Esophagus (tissue), 2 donors: ENCODE data around the gene BCL11B. TPM values are rescaled to one million over a fixed set of nuclear protein-coding genes. Genes with fewer than 3 reads are reported as not detected.

ENCODE experiments used
- H3K27ac ChIP-seq, 2 donors: one replicate each; pipeline ENCODE4 v1.5.1; 2013; ENCODE audit warnings: low read depth in 2 of 2, mild to moderate bottlenecking in 2 of 2, inconsistent platforms in 1 of 2, low read length in 1 of 2, moderate library complexity in 1 of 2
- H3K27me3 ChIP-seq, 2 donors: one replicate each; pipeline ENCODE4 v1.6.1; 2013; ENCODE audit warnings: low read length in 2 of 2, control low read depth in 1 of 2, mild to moderate bottlenecking in 1 of 2; ENCODE audit not compliant: insufficient read depth in 2 of 2, control insufficient read depth in 1 of 2
- H3K36me3 ChIP-seq, 2 donors: one replicate each; pipeline ENCODE4 v1.6.1; 2013; ENCODE audit warnings: low read length in 1 of 2; ENCODE audit not compliant: control insufficient read depth in 2 of 2, insufficient read depth in 2 of 2
- H3K4me1 ChIP-seq, 2 donors: one replicate each; pipeline ENCODE4 v1.6.1; 2013; ENCODE audit warnings: low read length in 1 of 2; ENCODE audit not compliant: control insufficient read depth in 2 of 2, insufficient read depth in 2 of 2
- H3K4me3 ChIP-seq, 2 donors: one replicate each; pipeline ENCODE4 v1.5.1; 2013; ENCODE audit warnings: low read length in 2 of 2, mild to moderate bottlenecking in 2 of 2, low read depth in 1 of 2, moderate library complexity in 1 of 2
- H3K9me3 ChIP-seq, 2 donors: one replicate each; pipeline ENCODE4 v1.6.1; 2013; ENCODE audit warnings: mild to moderate bottlenecking in 2 of 2, low read depth in 1 of 2, low read length in 1 of 2, moderate library complexity in 1 of 2; ENCODE audit not compliant: control insufficient read depth in 2 of 2, insufficient read depth in 1 of 2
- WGBS, 2 donors: extraction: QIAGEN DNeasy Blood & Tissue Kit; methylation state at CpG; one replicate each; pipeline ENCODE4 v1.1.7; 2013; 5-methylcytosine and 5-hydroxymethylcytosine counted together
- polyA plus RNA-seq, 2 donors: library from polyadenylated mRNA; stranded (reverse); fragments of 200-250 nt; gene quantifications; one replicate each; pipeline ENCODE4 v1.2.3, GENCODE V29; 2013
- donor health status: healthy with polysubstance abuse.
- donor health status: Bipolar disorder and iron deficiency.

The BCL11B gene
- polyA plus RNA-seq, 2 donors, result 1.7 to 2.2 TPM

DNA sequence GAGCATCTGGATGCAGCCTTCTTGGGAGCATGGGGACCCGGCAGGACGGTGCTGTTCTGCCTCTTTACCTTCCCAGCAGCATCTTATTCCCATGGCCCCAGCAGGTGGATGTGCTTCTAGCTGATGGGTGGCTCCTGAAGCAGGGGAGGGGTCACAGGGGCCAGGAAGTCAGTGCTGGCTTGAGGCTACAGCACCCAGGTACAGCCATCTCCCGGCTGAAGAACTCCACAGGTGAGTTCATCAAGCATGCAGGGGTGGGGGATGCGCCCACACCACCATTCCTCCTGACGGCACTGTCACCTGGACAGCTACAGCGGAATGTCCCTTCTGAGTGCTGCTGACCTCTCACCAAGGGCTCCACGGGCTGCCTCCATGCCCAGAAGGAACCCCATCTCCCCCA is 57.3 kb downstream of the BCL11B start:
- Histone ChIP-seq H3K27ac (no peak overlapping the region), H3K36me3 (peaks cover 0 to 3% of the 10 kb centered on the region in 2 donors), H3K9me3 (no peaks in the 10 kb centered on the region), H3K4me3 (no peak overlapping the region), H3K27me3 (no peaks in the 10 kb centered on the region), H3K4me1 (peaks cover 3 to 22% of the 10 kb centered on the region in 2 donors)
- 73 to 74% methylated on average over 7 of the region's 7 CpGs for WGBS, 2 donors

DNA sequence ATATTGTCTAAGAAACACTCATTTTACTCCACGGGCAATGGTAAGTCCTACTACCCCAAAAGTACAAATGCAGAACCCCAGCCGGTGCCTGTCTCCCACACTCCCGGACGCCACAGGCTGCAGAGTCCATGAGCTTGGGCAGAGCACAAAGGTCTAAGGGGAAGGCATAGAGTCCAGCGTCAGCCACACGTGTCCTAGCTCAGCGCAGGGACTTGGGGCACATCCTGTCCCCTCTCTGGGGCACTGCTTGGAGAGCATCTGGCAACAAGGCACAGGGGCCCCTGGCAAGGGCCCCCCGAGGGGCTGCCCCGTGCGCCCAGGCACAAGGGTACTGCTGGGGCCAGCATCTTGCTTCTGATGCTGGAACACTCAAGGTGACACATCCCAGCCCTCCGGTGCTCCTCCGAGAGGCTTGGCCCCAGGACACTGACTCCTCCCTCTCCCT is 58.4 kb downstream of the BCL11B start:
- H3K27ac ChIP-seq, result no peak overlapping the region
- peaks cover 3 to 30% of the 10 kb centered on the region in 2 donors for H3K4me1 ChIP-seq
- H3K4me3 ChIP-seq, result no peak overlapping the region
- H3K9me3 ChIP-seq, result no peaks in the 10 kb centered on the region
- 60 to 62% methylated on average over 12 of the region's 12 CpGs for WGBS, 2 donors
- no peaks in the 10 kb centered on the region for H3K27me3 ChIP-seq
- H3K36me3 ChIP-seq, result peaks cover 0 to 3% of the 10 kb centered on the region in 2 donors

DNA sequence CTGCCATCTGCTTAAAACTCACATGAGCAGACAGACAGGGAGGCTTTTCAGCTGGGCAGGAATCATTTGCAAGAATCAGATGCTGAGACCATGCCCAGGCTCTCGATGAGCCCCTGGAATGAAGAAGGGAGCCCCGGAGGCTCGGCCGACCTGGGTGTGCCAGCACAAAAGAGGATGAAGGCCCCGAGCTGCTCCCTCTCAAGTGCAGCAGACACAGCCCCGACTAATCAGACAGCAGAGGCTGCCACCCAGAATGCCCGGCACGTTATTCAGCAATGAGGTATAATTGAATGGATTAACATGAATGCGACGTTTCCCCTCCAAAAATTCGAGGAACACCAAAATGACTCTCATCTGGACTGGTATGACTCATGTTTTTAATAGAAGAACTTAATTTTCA is 58.9 kb downstream of the BCL11B start:
- WGBS, 2 donors, result 41 to 53% methylated on average over 11 of the region's 11 CpGs
- Histone ChIP-seq H3K36me3 (peaks cover 0 to 3% of the 10 kb centered on the region in 2 donors), H3K27me3 (no peaks in the 10 kb centered on the region), H3K9me3 (no peaks in the 10 kb centered on the region), H3K4me1 (peaks cover 3 to 33% of the 10 kb centered on the region in 2 donors), H3K4me3 (no peak overlapping the region), H3K27ac (no peak overlapping the region)

DNA sequence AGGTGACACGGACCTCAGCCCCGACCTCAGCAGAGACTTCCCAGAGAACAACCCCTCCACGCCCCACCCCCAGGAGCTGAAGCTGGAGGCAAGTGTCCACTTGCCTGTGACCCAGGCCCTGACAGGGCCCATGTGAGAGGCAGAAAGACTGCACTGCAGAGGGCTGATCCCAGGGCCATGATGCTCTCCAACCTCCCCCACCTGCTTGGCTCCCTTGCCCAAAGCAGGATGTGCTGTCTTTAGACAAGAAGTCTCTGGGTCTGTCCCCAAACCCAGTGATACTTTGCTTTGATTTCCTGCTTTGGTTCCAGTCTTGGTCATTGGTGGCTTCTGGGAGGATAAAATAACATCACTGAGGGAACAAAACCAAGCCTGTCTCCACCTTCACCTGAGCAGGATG is 59.4 kb downstream of the BCL11B start:
- Histone ChIP-seq H3K4me1 (peaks cover 3 to 33% of the 10 kb centered on the region in 2 donors), H3K27me3 (no peaks in the 10 kb centered on the region), H3K4me3 (no peak overlapping the region), H3K9me3 (no peaks in the 10 kb centered on the region), H3K27ac (no peak overlapping the region), H3K36me3 (peaks cover 0 to 3% of the 10 kb centered on the region in 2 donors)
- WGBS, 2 donors, result 63 to 64% methylated on average over 3 of the region's 3 CpGs

DNA sequence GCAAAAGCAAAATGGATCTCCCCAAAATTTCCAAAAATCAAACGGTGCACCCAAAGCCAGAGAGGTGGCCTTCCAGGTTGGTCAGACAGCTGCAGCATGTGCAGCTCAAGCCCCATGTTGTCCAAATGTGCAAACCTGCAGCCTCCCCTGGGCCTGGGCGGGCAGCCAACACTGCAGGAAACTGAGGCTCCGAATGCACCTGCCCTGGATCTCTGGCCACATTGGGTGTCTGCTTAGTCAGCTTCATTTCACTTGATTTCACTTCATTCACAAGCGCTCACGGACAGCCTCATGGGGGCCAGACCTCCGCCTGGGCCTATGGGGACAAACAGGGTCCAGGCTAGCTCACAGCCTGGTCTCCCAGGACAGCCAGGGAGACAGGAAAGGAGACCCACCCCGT is 59.8 kb downstream of the BCL11B start:
- 81 to 90% methylated on average over 7 of the region's 7 CpGs for WGBS, 2 donors
- H3K4me3 ChIP-seq, result no peak overlapping the region

DNA sequence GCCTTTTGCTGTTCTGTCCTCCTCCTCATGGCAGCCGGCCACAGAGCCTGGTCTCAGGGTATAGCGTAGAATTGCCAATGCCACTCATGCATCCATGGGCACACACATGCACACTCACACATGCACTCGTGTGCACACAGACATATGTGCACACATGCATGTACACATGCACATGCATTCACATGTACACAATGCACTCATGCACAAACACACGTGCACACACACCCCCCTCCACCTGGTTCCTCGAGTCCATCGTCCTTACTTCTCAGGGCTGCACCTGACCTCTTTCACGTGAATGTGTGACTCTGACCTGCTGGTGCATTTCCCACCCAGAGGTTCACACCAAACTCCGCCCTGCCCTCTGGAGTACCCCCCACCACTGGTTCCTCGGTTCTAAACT is 60.6 kb downstream of the BCL11B start:
- no peaks in the 10 kb centered on the region for H3K27me3 ChIP-seq
- WGBS, 2 donors, result 77 to 80% methylated on average over 9 of the region's 9 CpGs
- H3K27ac ChIP-seq, result no peak overlapping the region
- peaks cover 3 to 28% of the 10 kb centered on the region in 2 donors for H3K4me1 ChIP-seq
- H3K36me3 ChIP-seq, result peaks cover 0 to 3% of the 10 kb centered on the region in 2 donors
- H3K9me3 ChIP-seq, result no peaks in the 10 kb centered on the region
- no peak overlapping the region for H3K4me3 ChIP-seq

More for the DNA sequence above, 59.8 kb downstream of the BCL11B start:
- Histone ChIP-seq H3K27me3 (no peaks in the 10 kb centered on the region), H3K27ac (no peak overlapping the region), H3K36me3 (peaks cover 0 to 3% of the 10 kb centered on the region in 2 donors), H3K9me3 (no peaks in the 10 kb centered on the region), H3K4me1 (peaks cover 3 to 30% of the 10 kb centered on the region in 2 donors)

DNA sequence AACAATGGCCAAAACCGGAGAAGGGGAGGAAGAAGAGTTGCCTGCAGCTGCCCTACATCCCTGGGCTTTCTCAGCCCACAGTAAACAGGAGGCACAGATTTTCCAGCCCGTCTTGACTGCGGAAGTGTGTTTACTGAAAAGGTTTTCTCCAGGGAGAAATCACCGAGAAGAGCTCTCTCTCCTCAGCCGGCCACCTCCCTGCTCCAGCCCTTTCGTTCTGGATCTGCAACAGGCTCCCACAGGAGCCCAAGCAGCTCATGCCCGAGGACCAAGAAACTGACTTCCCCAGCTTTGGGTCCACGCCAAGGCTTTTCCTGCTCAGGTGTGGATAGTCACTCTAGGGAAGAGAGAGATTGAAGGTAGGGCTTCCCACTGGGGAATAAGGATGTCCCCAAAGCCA is 61.7 kb downstream of the BCL11B start:
- H3K36me3 ChIP-seq, result peaks cover 0 to 3% of the 10 kb centered on the region in 2 donors
- no peak overlapping the region for H3K4me3 ChIP-seq
- 51 to 61% methylated on average over 8 of the region's 8 CpGs for WGBS, 2 donors
- H3K9me3 ChIP-seq, result no peaks in the 10 kb centered on the region
- H3K27me3 ChIP-seq, result no peaks in the 10 kb centered on the region
- H3K4me1 ChIP-seq, result peaks cover 3 to 27% of the 10 kb centered on the region in 2 donors
- H3K27ac ChIP-seq, result no peak overlapping the region

DNA sequence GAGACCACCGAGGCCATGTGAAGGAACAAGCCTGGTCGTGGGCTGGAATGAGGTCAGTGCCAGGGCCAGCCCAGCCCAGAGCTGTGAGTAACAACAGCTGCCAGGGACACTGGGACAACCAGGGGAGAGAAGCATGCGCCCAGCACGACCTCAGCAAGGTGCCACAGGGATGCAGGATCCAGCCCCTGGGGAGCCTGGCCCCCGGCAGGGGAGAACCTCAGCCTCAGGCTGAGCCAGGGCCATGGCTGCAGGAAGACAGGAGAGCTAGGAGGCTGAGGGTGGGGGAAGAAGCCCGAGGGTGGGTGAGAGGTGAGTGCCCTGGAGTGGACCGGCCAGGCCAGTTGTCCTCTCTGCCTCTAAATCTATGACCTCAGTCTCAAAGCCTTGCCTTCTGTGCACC is 62.6 kb downstream of the BCL11B start:
- peaks cover 0 to 27% of the 10 kb centered on the region in 2 donors for H3K4me1 ChIP-seq
- WGBS, 2 donors, result 69 to 74% methylated on average over 7 of the region's 7 CpGs

DNA sequence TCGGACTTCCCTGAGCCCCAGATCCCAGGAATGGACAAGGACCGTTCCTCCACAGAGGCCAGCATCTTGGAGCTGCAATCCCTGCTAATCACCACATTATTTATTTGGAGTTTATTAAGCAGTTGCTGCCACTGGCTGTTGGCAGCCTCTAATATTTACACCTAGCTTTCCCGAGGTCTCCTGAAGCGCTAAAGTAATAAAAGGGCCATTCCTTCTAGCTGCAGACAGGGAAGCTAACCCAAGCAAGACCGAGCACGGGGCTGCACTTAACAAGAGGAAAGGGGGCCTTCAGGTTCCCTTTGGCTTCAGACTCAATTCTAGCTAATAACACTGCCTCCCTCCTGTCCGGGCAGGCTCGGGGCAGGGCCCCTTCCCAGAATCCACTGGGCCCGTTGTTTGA is 63.7 kb downstream of the BCL11B start:
- Histone ChIP-seq H3K27ac (no peak overlapping the region), H3K36me3 (peaks cover 0 to 3% of the 10 kb centered on the region in 2 donors), H3K9me3 (no peaks in the 10 kb centered on the region), H3K27me3 (no peaks in the 10 kb centered on the region), H3K4me1 (peaks cover 4 to 22% of the 10 kb centered on the region in 2 donors), H3K4me3 (no peak overlapping the region)
- 47 to 57% methylated on average over 9 of the region's 9 CpGs for WGBS, 2 donors

More for the DNA sequence above, 62.6 kb downstream of the BCL11B start:
- Histone ChIP-seq H3K27ac (no peak overlapping the region), H3K4me3 (no peak overlapping the region), H3K27me3 (no peaks in the 10 kb centered on the region), H3K36me3 (peaks cover 0 to 3% of the 10 kb centered on the region in 2 donors), H3K9me3 (no peaks in the 10 kb centered on the region)

DNA sequence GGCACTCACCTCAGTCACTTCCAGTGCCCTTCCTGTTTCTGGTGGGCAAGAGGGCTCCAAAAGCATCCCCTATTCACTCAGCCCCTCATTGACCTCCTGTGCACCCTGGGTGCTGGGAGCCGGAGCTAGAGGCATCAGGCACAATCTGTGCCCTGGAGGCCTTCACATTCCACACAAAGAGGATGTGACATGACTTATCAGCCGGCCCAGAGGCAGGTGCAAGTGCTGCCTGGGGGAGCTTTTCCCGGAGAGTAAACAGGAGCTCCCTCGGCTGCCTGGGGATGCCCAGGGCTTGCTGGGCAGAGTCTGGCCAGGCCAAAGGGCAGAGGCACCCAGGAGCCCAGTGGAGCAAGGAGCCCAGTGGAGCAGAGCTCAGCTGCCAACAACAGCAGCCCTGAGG is 64.5 kb downstream of the BCL11B start:
- H3K27me3 ChIP-seq, result no peaks in the 10 kb centered on the region
- WGBS, 2 donors, result 46% methylated on average over 4 of the region's 4 CpGs
- no peak overlapping the region for H3K4me3 ChIP-seq
- no peak overlapping the region for H3K27ac ChIP-seq
- peaks cover 0 to 3% of the 10 kb centered on the region in 2 donors for H3K36me3 ChIP-seq
- H3K4me1 ChIP-seq, result peaks cover 4 to 19% of the 10 kb centered on the region in 2 donors
- H3K9me3 ChIP-seq, result no peaks in the 10 kb centered on the region
